ENCODE data around the gene SLC38A5. TPM values are rescaled to one million over a fixed set of nuclear protein-coding genes. Genes with fewer than 3 reads are reported as not detected.

SLC38A5 gene
- total and polyA plus RNA-seq, 9 of the 15 experiments (the other 6 are each of a cell fraction or from before 2014, with no cell fraction given), result 9.3 to 228 (median 142) TPM

- TF ChIP-seq NONO (IDR thresholded peaks at IDR 0.05; ENCODE audit: low read depth in 2 of 2, low read length in 1 of 2), result no peak
- no peak for TF ChIP-seq ZKSCAN1 (IDR thresholded peaks at IDR 0.05; ENCODE audit: low read depth, low read length)
- TF ChIP-seq PHB (CRISPR knock-in tag; IDR thresholded peaks at IDR 0.05), result no peak
- TF ChIP-seq, protein P1, sequence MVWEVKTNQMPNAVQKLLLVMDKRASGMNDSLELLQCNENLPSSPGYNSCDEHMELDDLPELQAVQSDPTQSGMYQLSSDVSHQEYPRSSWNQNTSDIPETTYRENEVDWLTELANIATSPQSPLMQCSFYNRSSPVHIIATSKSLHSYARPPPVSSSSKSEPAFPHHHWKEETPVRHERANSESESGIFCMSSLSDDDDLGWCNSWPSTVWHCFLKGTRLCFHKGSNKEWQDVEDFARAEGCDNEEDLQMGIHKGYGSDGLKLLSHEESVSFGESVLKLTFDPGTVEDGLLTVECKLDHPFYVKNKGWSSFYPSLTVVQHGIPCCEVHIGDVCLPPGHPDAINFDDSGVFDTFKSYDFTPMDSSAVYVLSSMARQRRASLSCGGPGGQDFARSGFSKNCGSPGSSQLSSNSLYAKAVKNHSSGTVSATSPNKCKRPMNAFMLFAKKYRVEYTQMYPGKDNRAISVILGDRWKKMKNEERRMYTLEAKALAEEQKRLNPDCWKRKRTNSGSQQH (CRISPR knock-in tag; IDR thresholded peaks at IDR 0.05), result peak; percentile 96
- TF ChIP-seq GABPA (tag; conservative IDR thresholded peaks at IDR 0.05; ENCODE audit: low read depth), result peak; percentile 77
- TF ChIP-seq FOXK2 (conservative IDR thresholded peaks at IDR 0.05 in 1 of 2, IDR thresholded peaks at IDR 0.05 in 1 of 2; ENCODE audit: low read depth in 2 of 2), result peak in 1 of 2 experiments; percentile 17; a peak in 1 of 4 replicates
Measured at GRCh38 chrX:48475774-48476577, 5.9 kb upstream of the SLC38A5 start, which contains the start of gene FTSJ1 (continued).

DNA sequence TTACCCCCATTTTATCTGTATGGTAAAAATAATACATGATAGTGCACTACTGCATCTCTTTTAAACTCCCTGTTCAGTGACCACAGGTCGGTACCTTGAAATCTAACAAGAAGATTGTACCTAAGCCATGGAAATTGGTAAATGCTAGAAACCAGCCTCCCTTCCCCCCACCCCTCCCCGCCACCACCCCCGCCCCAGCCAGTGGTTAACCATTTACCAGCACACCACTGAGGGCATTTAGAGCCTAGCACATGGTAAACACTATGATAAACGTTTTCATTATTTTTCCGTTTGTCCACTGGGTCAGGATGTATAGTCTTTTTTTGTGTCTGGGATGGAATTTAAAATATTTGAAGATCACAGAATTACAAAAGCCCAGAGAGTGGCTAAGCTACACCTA lies 5.2 kb upstream of the SLC38A5 start:
- H3K36me3 ChIP-seq (ENCODE audit: control insufficient read depth, insufficient read depth, low read length), result peaks cover 28% of the 10 kb centered on the region; the same call in 2 of the 3 replicates
- H3K27me3 ChIP-seq (ENCODE audit: control insufficient read depth in 2 of 2, insufficient read depth in 2 of 2, low read length in 2 of 2), result no peaks in the 10 kb centered on the region
- no peaks in the 10 kb centered on the region for H4K20me1 ChIP-seq (replicated peaks; ENCODE audit: control insufficient read depth, insufficient read depth, low read length)
- no peaks in the 10 kb centered on the region for H3K9me3 ChIP-seq (replicated peaks; ENCODE audit: control insufficient read depth, insufficient read depth, low read depth, low read length)
- H3K4me1 ChIP-seq (replicated peaks in 1 of 2; ENCODE audit: control insufficient read depth in 2 of 2, insufficient read depth in 2 of 2, low read length in 2 of 2), result peaks cover 16 to 32% of the 10 kb centered on the region in 2 experiments; a peak in 4 of 5 replicates
- peak overlapping the region; percentile 85 for H3K27ac ChIP-seq (ENCODE audit: extremely low read depth, low read depth, low read length)
- H3K9me1 ChIP-seq (ENCODE audit: control insufficient read depth, insufficient read depth, low read length), result peaks cover 4% of the 10 kb centered on the region
- WGBS (ENCODE audit: insufficient coverage, low coverage, missing lambda C conversion rate), result 0% methylated on average over 3 of the region's 5 CpGs
- FAIRE-seq (no peak), ATAC-seq (peak; percentile 38), DNase-seq (ENCODE audit: extremely low read depth in 1 of 4, low spot score in 3 of 4) (peak in 2 of 4 experiments; percentile 32 to 57)
- peaks cover 48% of the 10 kb centered on the region for H3K79me2 ChIP-seq (ENCODE audit: control insufficient read depth, insufficient read depth, low read length)
- ChIA-PET CTCF (ENCODE audit: low intra/inter-chr PET ratio) (no interaction called here), POLR2A (no interaction called here)
- in situ Hi-C loops (cut with MboI) (loop anchor here (25.0 kb wide), 1 partner anchor 613 kb away; no protein-coding TSS in a partner anchor), intact Hi-C loops (cut with micrococcal nuclease) (no loop called here)
- H3K9ac ChIP-seq (ENCODE audit: insufficient read depth in 1 of 2, low read depth in 2 of 2, low read length in 2 of 2), result peak overlapping the region; percentile 91 to 98
- H2AFZ ChIP-seq (ENCODE audit: low read depth, low read length), result peak overlapping the region; percentile 94
- H3K4me3 ChIP-seq, result peak overlapping the region; percentile 94
- BruUV-seq (replicated peaks), result no TSS peak
- TF ChIP-seq SIN3A (IDR thresholded peaks at IDR 0.05; ENCODE audit: borderline replicate concordance in 2 of 2, control insufficient read depth in 1 of 2, low read depth in 2 of 2, low read length in 2 of 2), result 0 out of 4 replicates have a peak, but pooled peaks of 1 of the 2 experiments have one; percentile 13
- TF ChIP-seq IRF1 (CRISPR knock-in tag; IDR thresholded peaks at IDR 0.05; ENCODE audit: borderline replicate concordance), result no peak
- H3K4me2 ChIP-seq (ENCODE audit: insufficient read depth, low read length), result peak overlapping the region; percentile 94

Measured in K562 (cell line).